Measurements from ENCODE around the gene ELK4. TPM values are rescaled to one million over a fixed set of nuclear protein-coding genes. Genes with fewer than 3 reads are reported as not detected.

ELK4 gene
- total and polyA plus RNA-seq, 2 of the 8 experiments (the other 6 are each of a cell fraction or from before 2014, with no cell fraction given), result 2.9 to 26.3 TPM

GRCh38 chr1:205585169-205585834, 46.5 kb downstream of the ELK4 start (continued):
- no peak for TF ChIP-seq SRF (IDR thresholded peaks at IDR 0.05; ENCODE audit: low read depth, low read length)
- TF ChIP-seq BCL11A (IDR thresholded peaks at IDR 0.05; ENCODE audit: low read depth in 2 of 2, low read length in 2 of 2), result no peak
- no peak for TF ChIP-seq CHD2 (IDR thresholded peaks at IDR 0.05; ENCODE audit: low read length)
- TF ChIP-seq SIN3A (conservative IDR thresholded peaks at IDR 0.05 in 1 of 2, IDR thresholded peaks at IDR 0.05 in 1 of 2; ENCODE audit: low read depth in 1 of 2, low read length in 2 of 2), result no peak
